GM18508 (cell line): ENCODE data around the gene CYYR1.
"Not testable (repeated sequence)": the region's sequence is repeated elsewhere in the genome, so short reads cannot be mapped to it uniquely, and the experiment has no call there.

Source experiments
- ATAC-seq: cut with Tn5 transposase; IDR thresholded peaks from one replicate; pipeline ENCODE4 v1.9.1; 2021; ENCODE audit warnings: moderate number of reproducible peaks; ENCODE audit not compliant: insufficient read depth, unreplicated experiment

Gene CYYR1

DNA sequence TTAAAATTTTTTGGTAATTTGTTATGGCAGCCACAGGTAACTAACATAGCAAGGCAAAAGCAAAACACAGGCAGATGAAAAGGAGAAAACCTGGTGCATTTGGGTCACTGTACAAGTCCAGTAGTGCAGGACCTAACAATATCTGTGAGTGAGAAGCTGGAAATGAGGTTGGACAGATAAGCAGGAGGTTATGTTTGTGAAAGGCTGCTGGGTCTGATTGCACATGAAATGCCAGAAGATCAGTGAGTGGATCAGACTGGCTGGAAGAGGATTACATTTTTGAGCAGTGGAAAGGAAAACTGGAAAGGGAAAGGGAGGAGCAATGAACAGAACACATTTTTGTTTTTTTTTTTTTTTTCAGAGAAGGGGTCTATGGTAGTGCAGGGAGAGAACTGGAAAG lies 73.6 kb downstream of the CYYR1 start:
- ATAC-seq = no peak

DNA sequence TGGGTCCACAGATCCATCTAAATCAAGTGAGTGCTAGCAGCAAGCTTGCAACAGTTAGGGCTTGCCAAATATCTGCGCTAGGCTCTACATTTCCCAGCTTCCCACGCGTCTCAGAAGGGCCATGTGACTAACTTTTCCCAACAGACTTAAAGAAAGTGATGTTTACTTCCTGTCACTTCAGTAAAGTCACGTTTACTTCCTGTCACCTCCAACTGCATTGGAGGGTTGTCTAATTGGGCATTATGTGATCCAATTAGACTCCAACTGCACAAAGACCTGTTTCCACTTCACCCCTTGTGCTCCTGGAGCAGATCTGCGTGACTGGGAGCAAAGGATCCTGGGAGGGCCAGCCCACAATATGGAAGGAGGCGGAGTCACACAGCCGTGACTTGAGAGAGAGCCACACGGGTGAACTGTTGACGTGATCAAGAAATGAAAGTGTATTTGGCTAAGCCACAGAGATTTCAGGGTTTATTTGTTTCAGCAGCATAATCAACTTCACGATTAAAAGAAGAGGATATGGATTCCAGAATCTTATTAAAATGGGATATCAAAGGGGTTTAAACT lies 77.7 kb downstream of the CYYR1 start:
- no peak for ATAC-seq

DNA sequence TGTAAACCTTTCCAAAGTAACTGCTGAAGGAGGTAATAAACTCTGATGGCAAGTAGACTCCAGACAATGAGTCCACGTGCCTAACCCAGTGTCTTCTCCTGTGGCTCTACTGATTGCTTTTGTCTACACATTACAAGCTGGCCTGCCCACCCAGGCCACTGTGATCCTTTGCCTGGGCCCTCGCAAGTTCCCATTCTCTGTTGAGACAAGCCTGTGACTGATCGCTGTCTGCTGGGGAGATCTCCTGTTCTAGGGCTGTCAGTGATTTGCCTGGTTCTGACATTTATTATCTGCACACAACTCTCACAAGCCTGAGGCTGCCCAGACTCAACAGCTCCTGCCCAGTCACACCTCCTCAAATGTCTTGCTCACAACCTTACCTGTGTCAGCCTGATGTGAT lies 81.4 kb downstream of the CYYR1 start:
- ATAC-seq = no peak

DNA sequence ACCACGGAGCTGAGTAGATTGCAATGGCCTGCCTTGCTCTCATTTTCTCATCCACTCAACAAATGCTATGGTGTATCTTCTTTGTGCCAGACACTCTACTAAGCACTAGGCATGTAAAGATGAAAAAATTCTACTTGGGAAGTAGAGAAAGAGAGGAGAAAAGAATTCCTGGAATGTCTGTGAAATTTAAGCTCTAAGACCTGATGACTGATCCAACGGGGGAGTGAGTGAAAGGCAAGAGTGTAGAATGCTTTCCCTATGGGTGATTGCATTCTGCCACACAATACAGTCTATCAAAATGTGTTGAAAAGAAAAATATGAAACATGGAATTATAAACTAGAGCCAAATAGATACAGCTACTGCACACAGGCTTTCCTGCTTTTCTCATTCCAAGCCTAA lies 82.3 kb downstream of the CYYR1 start:
- no peak for ATAC-seq

DNA sequence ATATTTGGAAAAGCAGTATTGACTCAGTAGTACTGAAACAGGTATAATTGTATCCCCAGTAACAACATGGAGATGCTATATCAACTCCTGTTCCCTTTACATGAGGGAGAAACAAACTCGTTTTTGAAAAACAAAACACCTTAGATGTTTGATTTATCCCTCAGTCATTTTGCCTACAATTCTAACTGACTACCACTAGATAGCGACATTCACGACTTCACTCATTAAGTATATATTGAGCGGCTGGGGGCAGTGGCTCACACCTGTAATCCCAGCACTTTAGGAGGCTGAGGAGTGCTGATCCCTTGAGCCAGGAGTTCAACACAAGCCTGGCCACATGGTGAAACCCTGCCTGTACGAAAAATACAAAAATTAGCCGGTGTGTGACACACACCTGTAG lies 83.3 kb downstream of the CYYR1 start:
- no peak for ATAC-seq

DNA sequence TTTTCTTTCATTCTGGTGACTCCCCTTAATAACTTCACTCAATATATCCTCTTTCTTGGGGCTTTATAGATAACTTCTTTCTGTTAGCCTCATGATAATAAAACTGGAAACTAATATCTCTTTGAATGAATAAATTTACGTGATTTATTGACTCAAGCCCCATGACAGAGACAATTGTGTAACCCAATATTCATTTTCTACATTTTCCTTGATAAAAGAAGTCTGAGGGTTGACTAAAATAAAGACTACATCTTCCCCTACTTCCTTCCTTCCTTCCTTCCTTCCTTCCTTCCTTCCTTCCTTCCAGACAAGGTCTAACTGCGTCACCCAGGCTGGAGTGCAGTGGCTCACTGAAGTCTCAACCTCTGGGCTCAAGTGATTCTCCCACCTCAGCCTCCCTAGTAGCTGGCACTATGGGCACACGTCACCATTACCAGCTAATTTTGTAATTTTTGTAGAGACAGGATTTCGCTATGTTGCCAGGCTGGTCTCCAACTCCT lies 85.1 kb downstream of the CYYR1 start:
- ATAC-seq = no peak

DNA sequence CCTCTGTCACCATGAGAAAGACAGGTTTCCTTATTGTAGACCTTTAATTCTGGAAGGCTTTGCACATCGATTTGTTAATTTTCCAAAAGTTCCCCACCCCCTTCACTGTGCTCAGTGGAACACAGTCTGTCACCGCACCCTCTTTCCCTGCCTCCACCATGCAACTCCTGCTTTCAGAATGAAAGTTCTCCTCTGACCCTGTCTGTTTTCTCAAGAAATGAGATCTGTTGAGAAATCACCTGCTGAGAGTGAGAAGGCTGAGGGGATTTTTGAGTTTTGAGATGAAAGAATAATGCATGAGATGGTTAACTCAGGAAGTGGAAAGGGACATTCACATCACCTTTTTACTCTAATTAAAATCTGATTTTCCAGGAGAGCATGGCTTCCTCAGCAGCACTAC lies 99.6 kb downstream of the CYYR1 start:
- no peak for ATAC-seq

DNA sequence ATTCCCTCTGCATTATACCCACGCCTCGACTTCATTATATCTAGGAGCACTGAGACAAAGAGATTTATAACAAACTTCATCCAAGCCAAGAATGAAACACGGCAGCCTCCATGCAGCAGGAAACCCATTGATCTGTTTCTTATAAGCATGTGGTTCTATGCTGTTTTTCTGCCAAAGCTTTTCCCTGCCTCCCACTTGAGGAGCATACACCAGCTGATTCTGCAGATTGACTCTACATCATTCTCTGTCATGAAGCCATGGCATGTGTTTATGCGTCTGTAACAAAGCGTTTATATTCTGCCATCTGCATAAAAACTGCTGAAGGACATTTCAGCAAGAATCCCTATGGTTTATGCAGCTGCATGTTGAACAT lies 102.0 kb downstream of the CYYR1 start:
- ATAC-seq = no peak

DNA sequence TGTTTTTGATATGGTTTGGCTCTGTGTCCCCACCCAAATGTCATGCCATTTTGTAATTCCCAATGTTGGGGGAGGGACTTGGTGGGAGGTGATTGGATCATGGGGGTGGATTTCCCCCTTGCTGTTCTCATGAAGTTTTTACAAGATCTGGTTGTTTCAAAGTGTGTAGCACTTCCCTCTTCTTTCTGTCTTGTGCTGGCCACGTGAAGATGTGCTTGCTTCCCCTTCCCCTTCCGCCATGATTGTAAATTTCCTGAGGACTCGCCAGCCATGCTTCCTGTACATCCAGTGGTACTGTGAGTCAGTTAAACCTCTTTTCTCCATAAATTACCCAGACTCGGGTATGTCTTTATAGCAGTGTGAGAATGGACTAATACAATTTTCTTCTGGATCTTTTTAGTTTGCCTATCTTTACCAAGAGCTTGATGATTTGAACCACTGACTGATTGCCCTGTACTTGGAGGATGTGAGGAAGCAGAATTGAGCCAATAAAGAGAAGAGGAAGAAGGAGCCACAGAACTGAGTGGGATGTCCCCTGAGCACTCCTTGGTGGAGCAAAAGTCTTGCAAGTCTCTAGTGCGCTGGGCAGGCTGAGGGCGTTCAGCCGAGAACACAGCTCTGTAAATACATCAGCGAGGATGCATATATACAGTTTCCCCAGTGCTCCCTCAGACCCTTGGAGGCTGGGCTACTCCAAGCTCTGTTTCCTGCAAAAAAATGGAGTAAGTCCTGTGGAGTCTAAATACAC lies 102.6 kb downstream of the CYYR1 start:
- no peak for ATAC-seq

DNA sequence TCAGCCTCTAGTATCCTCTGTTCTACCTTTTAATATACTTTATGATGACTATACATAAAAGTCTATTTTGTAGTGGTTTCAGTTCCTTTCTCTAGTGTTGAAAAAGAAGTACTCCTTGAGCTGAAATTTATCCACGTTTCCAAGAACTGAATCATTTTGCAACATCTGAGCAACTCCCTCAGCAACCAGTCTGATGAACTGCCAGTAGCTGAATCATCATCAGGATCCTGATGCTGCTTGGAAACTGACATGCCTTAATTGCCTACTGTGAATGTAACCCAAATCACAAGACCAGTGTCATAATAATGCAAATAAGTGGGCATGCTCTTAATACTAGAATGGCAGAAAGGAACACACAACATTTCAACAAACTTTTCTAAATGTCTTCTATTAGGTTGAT lies 103.3 kb downstream of the CYYR1 start:
- no peak for ATAC-seq

DNA sequence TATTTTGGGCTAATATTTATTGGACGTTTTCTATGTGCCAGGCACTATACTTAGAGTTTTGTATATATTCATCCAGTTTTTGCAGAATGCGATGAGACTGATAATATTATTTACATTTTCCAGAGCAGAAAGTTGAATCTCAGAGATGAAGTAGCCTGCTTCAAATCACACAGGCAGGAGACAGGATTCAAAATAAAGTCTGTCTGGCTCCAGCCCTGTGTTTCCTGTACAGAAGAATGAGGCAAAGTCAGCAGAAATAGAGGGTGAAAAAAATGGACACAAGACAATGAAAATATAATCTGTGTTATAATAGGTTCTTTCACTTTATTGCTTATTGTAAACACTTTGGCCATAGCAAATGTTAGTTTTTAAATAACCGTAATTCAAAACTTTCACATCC lies 107.2 kb downstream of the CYYR1 start:
- ATAC-seq = no peak

DNA sequence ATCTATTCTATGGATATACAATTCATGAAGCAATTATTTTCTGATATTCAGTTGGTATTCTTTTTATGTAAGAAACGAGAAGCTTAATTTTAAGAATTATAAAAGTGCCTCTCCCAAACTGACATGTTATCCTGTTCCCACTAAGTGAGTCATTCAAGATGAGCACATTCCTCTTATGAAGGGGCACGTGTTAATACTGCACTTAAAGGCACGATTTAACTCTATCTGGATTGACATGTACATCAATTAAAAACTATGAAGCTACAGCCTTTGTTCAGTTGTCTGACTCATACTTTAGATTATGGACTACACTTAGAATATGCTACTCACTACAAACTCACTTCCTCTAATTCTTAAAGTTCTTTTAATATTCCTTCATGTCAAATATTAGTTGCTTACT lies 111.6 kb downstream of the CYYR1 start:
- no peak for ATAC-seq

DNA sequence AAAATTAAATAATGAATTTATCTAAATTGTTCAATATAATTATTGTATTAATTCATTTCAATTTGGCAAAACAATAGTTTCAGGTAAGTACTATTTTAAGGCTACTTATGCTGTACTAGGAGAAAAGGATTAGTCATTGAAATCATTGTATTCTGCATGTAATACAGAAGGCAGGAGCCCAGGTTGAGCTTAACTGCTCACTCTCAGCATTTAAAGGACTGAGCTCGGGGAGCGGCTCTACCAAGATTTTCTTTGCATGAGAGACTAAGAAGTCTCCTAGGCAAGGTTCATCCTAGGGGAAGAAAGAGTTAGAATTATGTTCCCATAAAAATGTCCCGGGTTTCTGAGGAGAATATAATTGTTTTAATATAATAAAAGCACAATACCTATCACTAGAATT lies 112.5 kb downstream of the CYYR1 start:
- no peak for ATAC-seq

DNA sequence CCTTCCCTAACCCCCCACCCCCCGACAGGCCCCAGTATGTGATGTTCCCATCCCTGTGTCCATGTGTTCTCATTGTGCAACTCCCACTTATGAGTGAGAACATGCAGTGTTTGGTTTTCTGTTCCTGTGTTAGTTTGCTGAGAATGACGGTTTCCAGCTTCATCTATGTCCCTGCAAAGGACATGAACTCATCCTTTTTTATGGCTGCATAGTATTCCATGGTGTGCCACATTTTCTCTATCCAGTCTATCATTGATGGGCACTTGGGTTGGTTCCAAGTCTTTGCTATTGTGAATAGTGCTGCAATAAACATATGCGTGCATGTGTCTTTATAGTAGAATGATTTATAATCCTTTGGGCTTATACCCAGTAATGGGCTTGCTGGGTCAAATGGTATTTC lies 114.2 kb downstream of the CYYR1 start:
- ATAC-seq = not testable (repeated sequence)

DNA sequence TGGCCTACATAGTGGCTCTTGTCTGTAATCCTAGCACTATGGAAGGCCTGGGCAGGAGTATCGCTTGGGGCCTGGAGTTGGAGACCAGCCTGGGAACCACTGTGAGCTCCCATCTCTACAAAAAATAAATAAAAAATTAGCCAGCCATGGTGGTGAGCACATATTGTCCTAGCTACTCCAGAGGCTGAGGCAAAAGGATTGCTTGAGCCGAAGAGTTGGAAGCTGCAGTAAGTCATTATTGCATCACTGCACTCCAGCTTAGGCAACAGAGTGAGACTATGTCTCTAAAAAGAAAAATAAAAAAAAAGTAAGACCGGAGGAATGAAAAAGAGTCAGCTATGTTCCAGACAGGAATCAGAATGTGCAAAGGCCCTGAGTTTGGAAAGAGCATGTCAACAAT lies 115.3 kb downstream of the CYYR1 start:
- ATAC-seq = no peak

DNA sequence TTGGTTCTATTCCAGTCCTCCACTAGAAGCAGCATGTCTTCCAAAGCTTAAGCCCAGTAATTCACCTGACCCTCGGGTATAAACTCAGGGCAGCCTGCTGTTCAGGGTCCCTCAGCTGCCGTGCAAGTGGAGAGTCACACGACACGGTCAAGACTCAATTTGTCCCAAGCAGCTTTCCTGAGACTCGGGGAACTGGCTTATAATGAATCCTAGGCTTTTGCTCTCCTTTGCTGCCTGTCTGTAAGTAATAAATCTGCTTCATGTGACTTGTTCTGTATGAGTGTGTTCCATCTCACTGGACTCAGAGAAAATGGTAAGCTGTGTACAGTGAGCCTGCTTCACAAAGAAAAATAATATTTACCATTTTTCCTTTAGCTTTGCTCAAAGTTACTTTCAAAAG lies 119.8 kb downstream of the CYYR1 start:
- ATAC-seq = no peak

DNA sequence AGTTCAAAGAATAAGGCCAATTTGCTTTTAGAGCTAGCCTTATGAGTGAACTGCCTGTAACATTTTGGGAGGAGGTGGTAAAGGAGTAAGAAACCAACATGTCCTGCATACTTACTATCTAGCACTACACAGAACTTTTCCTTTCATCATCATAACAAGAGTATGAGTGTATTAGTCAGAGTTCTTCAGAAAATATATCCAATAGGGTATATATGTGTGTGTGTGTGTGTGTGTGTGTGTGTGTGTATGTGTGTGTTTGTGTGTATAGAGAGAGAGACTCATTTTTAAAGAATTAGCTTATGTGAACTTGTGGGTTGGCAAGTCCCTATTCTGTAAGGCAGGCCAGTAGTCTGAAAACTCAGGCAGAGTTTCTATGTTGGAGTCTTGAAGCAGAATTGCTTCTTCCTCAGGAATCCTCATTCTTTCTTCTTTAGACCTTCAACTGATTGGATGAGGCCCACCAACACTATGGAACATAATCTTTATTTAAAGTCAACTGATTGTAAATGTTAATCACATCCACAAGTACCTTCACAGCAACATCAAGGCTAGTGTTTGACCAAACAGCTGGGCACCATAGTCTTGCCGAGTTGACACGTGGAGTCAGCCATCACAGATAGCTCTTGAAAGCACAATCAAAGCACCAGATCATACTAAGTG lies 121.9 kb downstream of the CYYR1 start:
- no peak for ATAC-seq

DNA sequence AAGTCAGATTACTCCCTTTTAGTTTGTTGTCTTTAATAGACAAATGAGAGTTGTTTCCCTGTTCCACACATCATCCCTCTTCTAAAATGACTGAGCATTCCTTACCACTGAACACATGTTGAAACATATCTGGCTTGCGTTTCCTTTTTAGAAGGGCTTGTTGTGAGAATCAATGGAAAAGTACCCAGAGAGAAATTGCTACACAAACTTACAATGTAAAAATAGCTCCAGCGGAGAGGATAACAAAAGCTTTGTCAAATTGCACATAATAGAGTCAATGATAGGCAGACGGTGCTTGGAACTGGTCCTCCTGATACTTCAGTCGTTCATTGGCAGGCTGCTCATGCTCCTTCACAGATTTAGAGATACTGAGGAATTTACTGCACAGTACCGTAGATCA lies 123.9 kb downstream of the CYYR1 start:
- ATAC-seq = no peak

DNA sequence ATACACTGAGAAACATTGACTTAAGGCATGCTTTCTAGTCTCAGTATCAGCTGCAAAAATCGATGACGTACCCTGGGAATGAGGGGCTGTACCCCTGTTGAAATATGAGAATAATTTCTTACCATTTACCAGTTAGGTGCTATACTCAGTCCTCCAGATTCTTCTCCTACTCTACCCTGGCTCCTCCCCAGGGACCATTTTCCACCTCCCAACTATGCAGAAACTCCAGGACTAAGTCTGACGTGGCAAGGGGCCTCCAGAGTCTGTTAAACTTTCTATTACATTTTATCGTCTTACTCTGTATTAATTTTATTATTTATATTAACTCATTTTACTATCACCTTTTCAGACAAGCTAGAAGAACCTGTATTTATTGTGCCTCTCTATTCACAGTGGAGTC lies 124.3 kb downstream of the CYYR1 start:
- no peak for ATAC-seq

DNA sequence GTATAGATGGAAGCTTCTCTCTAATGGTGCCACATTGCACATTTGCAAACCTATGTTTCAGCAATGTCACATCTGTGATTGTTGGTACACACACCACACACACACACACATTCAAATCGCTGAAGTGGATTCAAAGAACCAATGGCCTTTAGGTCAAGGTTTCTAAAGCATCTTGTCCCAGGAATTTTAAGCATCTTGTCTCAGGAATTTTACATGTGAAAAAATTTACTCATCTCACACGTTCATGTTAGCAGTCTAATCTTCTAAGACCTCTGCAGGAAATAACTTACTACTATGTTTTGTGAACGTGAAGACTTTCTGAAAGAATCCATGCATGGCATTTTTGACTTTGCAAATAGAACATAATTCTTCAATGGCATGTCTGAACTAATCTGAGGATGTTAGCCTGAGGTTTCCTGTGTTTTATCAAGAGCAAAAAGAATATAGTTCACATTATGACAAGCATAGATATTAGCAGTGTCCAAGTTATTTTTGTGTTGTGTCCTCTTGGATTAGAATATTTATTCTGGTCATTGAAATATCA lies 125.1 kb downstream of the CYYR1 start:
- no peak for ATAC-seq

DNA sequence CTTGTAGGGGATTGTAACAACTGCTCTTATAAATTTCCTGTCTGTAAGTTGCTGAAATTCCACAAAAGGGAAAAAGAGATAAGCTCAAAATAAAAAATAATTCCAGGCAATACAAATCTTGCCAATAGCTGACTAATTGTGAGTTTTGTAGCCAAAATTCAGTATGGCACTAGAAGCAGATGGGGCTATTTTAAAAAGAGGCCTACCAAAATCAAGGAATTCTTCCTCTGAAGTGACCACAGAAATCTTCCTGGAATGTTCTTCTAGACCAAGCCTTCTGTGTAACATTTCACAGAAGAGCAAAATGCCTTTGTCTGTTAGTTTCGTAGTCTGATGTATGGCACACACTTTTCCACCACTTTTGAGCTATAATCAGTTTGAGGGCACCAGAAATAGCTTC lies 127.6 kb downstream of the CYYR1 start:
- ATAC-seq = no peak

DNA sequence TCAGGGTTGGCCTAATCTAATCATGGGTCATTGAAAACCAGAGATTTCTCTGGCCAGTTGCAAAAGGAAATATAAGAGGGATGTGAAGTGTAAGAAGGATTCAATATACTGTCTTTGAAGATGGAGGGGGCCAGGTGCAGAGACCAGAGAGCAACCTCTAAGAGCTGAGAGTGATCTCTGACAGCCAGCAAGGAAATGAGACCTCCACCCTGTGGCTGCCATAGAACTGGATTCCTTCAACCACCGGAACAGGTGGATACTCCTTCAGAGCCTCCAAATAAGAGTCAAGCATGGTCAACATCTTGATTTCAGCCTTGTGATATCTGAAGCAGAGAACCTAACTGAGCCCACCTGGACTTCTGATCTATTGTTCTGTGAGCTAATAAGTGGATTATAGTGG lies 128.4 kb downstream of the CYYR1 start:
- ATAC-seq = no peak
